HG03139 (cell line): ENCODE measurements around the gene NUP93.
A peak's percentile ranks its signal among the peaks of the same experiment; 100 is the strongest.

ENCODE experiments used
- ATAC-seq: cut with Tn5 transposase; IDR thresholded peaks from one replicate; pipeline ENCODE4 v1.9.1; 2021; ENCODE audit not compliant: unreplicated experiment

The NUP93 gene

GRCh38 chr16:56729735-56730662 lies at the start of gene NUP93:
TSS of gene NUP93 (plus strand) at chr16:56730129. CDS start at chr16:56748248, 18,119 bp downstream.
- peak; percentile 76 for ATAC-seq

GRCh38 chr16:56681939-56682702 lies 47.8 kb upstream of the NUP93 start, which contains the start of gene MT1X:
TSS of gene MT1X (plus strand) at chr16:56682470. CDS start at chr16:56682541, 71 bp downstream.
- peak; percentile 97 for ATAC-seq

- ATAC-seq, result peak; percentile 5
These were observed 47.1 kb upstream of the NUP93 start for GRCh38 chr16:56682703-56683397.

GRCh38 chr16:56683424-56684172 lies 46.3 kb upstream of the NUP93 start:
- ATAC-seq, result no peak

GRCh38 chr16:56684256-56684925 lies 45.5 kb upstream of the NUP93 start:
- no peak for ATAC-seq

- no peak for ATAC-seq
These were observed 44.9 kb upstream of the NUP93 start for GRCh38 chr16:56684926-56685590.

- ATAC-seq, result no peak
These were observed 43.2 kb upstream of the NUP93 start for GRCh38 chr16:56686758-56687157.

- ATAC-seq, result no peak
These were observed 41.2 kb upstream of the NUP93 start for GRCh38 chr16:56688762-56689161.

- ATAC-seq, result no peak
These were observed 40.8 kb upstream of the NUP93 start for GRCh38 chr16:56689171-56689570.

- no peak for ATAC-seq
These were observed 39.4 kb upstream of the NUP93 start for GRCh38 chr16:56690420-56691122.

- ATAC-seq, result no peak
These were observed 38.0 kb upstream of the NUP93 start for GRCh38 chr16:56691885-56692284.

GRCh38 chr16:56695246-56695645 lies 34.7 kb upstream of the NUP93 start:
- no peak for ATAC-seq

- no peak for ATAC-seq
These were observed 32.3 kb upstream of the NUP93 start for GRCh38 chr16:56697456-56698155.

- ATAC-seq, result no peak
These were observed 29.7 kb upstream of the NUP93 start for GRCh38 chr16:56700195-56700594.

GRCh38 chr16:56700631-56701030 lies 29.3 kb upstream of the NUP93 start:
- ATAC-seq, result no peak

- no peak for ATAC-seq
These were observed 28.4 kb upstream of the NUP93 start for GRCh38 chr16:56701534-56701933.

- ATAC-seq, result no peak
These were observed 27.1 kb upstream of the NUP93 start for GRCh38 chr16:56702836-56703235.
